Inflammatory macrophage treated with lipopolysaccharide for 4 hours (primary cell): ENCODE data around the gene TNNI2.

Experiments used
- DNase-seq: peaks from one replicate; pipeline ENCODE4 v3.0.0-alpha.2; 2020

TNNI2 gene

DNA sequence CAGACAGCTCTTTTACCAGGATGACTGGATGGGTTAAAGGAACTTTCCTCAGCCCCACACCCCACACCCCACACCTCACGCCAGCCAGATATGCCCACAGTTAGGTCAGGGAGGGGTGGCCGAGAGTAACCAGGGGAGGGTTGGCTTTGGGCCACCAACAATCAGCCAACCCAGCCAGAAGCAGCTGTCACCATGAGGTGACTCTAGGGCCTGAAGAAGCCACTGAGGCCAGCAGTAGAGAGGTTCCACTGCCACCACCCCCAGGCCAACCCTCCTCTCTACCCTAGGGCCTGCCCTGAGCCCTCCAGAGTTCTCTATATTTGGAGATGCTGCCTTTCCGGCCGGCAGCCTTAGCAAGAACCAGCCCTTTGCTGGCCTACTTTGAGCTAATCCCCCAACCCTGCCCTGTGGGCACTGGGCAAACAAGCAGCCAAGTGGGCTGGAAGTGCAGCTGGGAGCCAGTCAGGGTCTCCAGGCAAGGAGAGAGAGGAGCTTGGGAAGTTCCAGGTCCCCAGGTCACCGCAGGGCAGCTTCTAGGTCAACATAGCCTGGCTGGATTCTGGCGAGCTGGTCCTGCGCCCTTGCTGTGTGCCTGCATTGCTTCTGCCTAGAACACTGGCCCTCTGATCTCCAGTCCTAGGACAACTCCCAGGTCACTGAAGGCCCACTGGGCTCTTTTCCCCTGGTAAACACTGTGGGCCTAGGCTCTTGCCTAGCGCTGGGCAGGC lies 16.0 kb upstream of the TNNI2 start:
- DNase-seq, result no peak

- no peak for DNase-seq
Observed at GRCh38 chr11:1823376-1824220, 15.2 kb upstream of the TNNI2 start.

DNA sequence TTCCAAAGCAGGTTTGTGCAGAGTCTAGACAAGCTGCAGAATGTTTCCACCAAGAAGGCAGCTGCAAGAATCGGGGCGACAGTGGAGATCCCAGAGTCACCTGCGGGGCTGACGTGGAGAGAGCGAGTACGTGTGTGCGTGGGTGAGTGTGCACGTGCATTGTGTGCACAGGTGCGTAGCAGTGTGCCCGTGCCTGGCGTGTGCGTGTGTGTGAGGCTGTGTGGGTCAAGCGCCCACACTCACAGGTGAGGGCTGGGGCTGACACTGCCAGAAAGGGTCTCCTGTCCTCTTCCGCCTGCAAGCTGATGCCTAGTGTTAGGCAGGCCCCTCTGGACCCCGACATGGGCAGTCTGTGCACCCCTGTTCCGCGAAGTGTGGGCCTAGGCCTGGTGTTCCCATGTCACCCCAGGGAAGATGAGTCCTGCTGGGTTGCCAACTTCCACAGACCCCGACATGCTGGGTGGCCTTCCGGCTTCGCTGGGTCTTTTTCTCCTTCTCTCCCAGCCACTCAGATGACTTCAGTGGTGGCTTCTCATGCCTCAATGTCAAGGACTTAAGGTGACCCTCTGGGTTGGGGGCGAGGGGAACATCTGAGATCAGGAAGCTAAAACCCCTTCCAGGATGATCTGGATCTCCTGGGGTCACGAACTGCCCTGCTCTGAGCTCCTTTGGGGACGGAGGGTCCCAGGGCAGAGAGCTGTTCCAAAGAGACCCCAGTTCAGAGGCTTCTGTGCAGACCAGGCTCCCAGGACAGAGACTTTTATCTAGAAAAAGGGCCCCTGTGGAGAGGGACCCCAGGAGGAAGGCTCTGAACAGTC lies 14.4 kb upstream of the TNNI2 start:
- DNase-seq, result no peak

DNA sequence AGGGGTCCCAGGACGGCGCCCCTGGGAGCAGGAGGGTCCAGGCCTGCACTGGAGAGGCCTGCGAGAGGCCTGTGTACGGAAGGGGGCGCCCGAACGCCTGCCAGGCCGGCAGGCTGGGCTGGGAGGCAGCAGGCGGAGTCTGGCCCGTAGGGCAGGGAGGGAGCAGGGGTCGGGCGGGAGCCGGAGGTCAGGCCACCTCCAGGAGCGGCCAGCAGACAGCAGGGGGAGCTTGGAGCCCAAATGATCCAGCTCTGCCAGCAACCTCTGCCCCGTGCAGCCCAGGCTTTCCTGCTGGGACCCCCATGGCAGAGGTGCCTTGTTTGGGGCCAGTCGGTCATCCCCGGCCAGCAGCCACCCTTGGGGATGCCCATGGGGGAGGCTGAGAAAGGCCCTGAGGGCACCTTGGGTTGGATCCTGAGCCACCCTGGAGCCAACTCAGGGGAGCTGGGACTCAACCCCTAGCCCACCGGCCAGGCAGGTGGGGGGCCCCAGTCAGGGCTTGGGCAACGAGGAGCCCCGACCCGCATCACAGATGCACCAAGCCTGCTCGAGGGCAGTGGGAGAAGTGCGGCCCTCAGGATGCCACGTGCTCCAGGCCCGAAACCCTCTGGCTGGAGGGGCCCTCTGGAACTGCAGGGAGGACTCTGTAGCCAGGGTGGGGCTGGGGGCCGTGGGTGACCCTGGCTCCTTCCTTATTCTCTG lies 13.6 kb upstream of the TNNI2 start:
- peak; percentile 47 for DNase-seq

GRCh38 chr11:1825785-1826451 lies 12.9 kb upstream of the TNNI2 start:
- no peak for DNase-seq

DNA sequence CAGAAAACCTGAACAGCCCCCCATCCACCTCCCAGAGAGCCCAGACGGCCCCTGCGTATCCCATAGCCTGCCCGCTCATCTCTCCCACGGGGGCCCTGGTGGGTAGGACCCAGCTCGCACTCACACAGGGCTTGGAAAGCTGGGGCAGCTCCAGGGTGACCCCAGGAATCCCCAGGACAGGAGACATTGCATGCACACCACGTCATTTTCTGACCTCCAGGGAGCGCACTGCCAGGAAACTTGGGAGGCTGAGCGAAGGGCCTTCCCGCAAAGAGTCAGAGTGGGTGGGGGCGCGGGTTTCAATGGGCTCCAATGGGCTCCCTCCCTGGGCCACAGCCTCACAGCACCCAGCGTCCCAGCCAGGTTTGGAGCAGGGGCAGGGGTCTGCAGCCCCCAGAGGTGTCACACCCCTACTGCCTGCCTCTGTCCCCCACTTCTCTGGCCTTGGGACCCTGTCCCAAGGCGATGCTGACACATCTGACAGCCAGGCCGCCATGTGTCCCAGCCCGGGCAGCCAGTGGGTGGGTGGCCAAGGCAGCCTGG lies 12.2 kb upstream of the TNNI2 start:
- DNase-seq, result no peak

DNA sequence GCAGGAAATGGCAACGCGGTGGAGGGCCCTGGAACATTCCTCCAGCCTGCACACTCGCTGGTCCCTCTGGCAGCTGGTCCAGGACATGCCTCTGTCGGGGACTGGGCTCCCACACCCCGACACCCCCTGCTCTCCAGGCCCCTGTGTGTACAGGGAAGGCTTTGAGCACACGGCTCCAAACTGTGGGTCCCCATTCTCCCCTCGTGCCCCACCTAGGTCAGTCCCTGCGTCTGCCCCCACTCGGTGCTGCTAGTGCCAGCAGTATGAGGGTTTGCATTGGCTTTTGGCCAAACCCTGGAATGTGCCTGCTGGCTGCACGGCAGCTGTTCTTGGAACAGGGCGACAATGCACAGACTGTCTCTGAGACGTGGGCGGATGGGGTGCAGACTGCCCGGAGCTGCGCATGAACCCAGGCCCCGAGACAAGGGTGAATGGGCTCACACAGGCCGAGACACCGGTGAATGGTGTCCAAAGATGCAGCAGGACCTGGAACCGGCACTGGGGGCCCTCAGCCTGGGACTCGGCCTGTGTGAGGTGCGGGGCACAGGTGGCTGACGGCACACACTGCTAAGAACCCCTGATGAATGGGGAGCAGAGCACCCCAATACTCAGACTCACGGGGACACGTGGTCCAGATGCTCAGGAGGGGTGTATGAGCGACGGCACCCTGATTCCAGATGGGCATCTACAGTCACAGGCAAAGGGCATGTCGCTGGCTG lies 11.5 kb upstream of the TNNI2 start:
- DNase-seq, result no peak

- DNase-seq, result no peak
Observed at GRCh38 chr11:1827931-1828330, 10.8 kb upstream of the TNNI2 start.

GRCh38 chr11:1828542-1828941 lies 10.2 kb upstream of the TNNI2 start:
- no peak for DNase-seq

- DNase-seq, result no peak
Observed at GRCh38 chr11:1829039-1829820, 9.6 kb upstream of the TNNI2 start.

GRCh38 chr11:1830004-1830321 lies 8.8 kb upstream of the TNNI2 start:
- no peak for DNase-seq

GRCh38 chr11:1830322-1831223 lies 8.2 kb upstream of the TNNI2 start:
- no peak for DNase-seq

- no peak for DNase-seq
Observed at GRCh38 chr11:1831338-1832210, 7.2 kb upstream of the TNNI2 start.

DNA sequence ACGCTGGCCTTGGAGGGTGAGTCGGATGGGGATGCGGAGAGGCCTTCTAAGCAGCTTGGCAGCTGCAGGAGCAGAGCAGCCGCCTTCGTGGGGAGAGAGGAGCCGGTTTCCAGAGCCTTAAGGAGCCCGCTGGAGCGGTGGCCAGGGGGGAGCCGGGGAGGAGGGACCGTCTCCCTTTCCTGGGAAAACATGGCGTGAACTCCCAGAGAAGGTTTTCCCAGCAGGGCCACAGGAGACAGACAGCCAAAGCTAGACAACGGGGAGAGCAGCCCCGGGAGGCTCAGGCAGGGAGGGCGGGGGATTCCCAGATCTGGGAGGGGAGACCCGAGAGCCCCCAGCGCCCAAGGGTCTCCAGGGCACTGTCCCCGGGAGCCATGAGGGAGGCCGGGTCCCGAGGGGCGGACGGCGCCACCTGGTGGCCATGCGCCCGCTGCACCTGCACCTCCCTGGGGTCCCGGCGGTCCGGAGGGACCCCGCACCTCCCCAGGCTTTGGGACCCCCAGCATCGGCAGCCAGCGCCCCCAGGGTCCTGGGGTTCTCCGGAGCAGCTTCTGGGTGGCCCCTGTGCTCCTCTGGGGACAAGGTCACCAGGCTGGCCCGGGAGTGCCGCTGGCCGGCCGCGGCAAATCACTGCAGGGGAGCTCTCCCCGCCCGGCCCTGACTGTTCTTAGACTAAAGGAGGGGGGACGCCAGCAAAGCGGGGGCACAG lies 6.4 kb upstream of the TNNI2 start:
- DNase-seq, result peak; percentile 19

DNA sequence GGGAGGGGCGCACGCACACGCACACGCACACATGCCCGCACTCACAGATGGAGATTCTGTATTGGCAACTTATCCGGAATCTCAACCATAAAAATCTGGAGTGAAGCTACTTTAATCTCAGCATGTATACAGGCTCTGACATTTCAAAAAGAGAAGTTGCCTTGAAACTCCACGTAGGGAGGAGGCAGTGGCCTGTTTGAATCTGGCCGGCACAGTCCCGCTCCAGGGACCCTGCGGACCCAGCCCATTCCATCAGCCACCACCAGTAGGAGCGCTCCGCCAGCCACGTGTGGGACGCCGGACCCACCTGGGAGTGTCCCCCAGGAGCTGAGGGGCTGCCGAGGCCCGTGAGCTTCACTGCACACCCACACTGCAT lies 5.9 kb upstream of the TNNI2 start:
- DNase-seq, result peak; percentile 21

DNA sequence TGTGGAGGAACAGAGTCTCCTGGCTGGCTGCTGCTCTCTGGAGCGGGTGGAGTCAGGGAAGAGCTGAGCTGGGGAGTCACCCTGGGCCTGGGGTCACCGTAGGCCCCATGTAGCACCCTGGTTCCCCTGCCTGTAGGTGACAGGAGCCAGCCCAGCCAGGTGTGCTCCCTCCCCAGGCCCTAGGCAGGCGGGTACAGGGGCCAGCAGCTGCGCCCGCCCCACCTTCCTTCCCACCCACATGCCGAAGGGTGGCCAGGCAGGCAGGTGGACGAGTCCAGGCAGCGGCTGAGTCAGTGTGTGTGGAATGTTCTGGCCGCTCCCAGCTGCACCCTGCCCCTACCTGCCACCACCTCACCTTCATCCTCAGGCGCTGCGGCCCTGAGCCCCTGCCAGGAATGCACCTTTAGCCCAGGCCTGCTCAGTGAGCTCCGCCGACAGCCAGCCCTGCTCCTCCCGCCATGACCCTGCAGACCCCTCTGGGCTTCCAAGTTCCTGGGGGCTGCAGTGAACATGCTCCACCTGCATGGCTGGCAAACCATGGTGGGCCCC lies 4.6 kb upstream of the TNNI2 start:
- no peak for DNase-seq
